ENCODE data around the gene PACS2. TPM values are rescaled to one million over a fixed set of nuclear protein-coding genes. Genes with fewer than 3 reads are reported as not detected.

The PACS2 gene
- total RNA-seq, 1 experiment from 2014 or later = 72.5 TPM

DNA sequence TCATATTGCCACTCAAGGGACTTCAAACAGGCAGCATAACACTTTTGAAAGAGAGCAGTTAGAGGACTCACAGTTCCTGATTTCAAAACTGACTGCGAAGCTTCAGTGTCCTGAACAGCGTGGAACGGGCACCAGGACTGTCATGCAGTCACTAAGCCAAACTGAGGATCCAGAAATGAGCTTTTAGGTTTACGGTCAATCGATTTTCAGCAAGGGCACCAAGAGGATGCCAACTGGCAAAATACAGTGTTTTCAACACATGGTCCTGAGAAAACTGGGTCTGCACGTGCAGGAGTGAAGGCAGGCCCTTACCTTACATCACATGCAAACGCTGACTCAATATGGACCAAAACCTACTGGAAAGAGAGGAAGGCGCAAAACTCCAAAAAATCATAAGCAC lies 29.4 kb upstream of the PACS2 start:
- peaks cover 0 to 8% (median 0%) of the 10 kb centered on the region in 3 experiments; a peak in 3 of 7 replicates for H3K36me3 Mint-ChIP-seq (ENCODE audit: insufficient read depth in 1 of 3, low read depth in 3 of 3)
- H2BK15ac ChIP-seq (ENCODE audit: low read depth, low read length) = no peak overlapping the region
- H3K14ac ChIP-seq (ENCODE audit: insufficient read depth, low read length) = no peak overlapping the region
- H3K4me1 Mint-ChIP-seq = peaks cover 13 to 20% of the 10 kb centered on the region in 2 experiments
- no peak overlapping the region for H3K9ac ChIP-seq (ENCODE audit: extremely low read depth, insufficient read length, low read length)
- no peak overlapping the region for H4K8ac ChIP-seq (replicated peaks; ENCODE audit: insufficient read length, low read depth, low read length)
- H4K91ac ChIP-seq (ENCODE audit: insufficient read length, low read depth, low read length) = no peak overlapping the region
- H3K79me2 ChIP-seq (ENCODE audit: insufficient read depth, low read length) = peaks cover 3% of the 10 kb centered on the region; the same call in 1 of the 2 replicates
- H4K5ac ChIP-seq (ENCODE audit: insufficient read length, low read depth, low read length) = no peak overlapping the region
- H3K23ac ChIP-seq (ENCODE audit: insufficient read length, low read depth, low read length) = no peak overlapping the region
- H3K56ac ChIP-seq (ENCODE audit: insufficient read length, low read depth, low read length) = no peak overlapping the region
- H3K27ac ChIP-seq (ENCODE audit: insufficient read length, low read depth, low read length) = no peak overlapping the region
- H3K4me2 ChIP-seq (ENCODE audit: insufficient read depth, insufficient read length, low read length) = no peak overlapping the region
- H2BK5ac ChIP-seq (ENCODE audit: insufficient read length, low read length) = no peak overlapping the region
- no peak overlapping the region for H2BK20ac ChIP-seq (ENCODE audit: low read depth, low read length, poor library complexity, severe bottlenecking)
- H3K27ac Mint-ChIP-seq = no peak overlapping the region
- H3K9me3 Mint-ChIP-seq = no peaks in the 10 kb centered on the region
- no peak overlapping the region for H2BK120ac ChIP-seq (ENCODE audit: low read depth, low read length, poor library complexity, severe bottlenecking)
- H3K23me2 ChIP-seq (ENCODE audit: insufficient read length, low read depth, low read length, poor library complexity, severe bottlenecking) = no peaks in the 10 kb centered on the region
- H3K4me1 ChIP-seq (ENCODE audit: insufficient read depth, low read length) = no peaks in the 10 kb centered on the region
- no CpG with 5 or more reads among the region's 8 CpGs for WGBS (ENCODE audit: extremely low coverage, insufficient read length, low lambda C conversion rate)
- H3K79me1 ChIP-seq (ENCODE audit: insufficient read depth, low read depth, low read length, poor library complexity, severe bottlenecking) = peaks cover 3% of the 10 kb centered on the region
- TF ChIP-seq, protein P1, sequence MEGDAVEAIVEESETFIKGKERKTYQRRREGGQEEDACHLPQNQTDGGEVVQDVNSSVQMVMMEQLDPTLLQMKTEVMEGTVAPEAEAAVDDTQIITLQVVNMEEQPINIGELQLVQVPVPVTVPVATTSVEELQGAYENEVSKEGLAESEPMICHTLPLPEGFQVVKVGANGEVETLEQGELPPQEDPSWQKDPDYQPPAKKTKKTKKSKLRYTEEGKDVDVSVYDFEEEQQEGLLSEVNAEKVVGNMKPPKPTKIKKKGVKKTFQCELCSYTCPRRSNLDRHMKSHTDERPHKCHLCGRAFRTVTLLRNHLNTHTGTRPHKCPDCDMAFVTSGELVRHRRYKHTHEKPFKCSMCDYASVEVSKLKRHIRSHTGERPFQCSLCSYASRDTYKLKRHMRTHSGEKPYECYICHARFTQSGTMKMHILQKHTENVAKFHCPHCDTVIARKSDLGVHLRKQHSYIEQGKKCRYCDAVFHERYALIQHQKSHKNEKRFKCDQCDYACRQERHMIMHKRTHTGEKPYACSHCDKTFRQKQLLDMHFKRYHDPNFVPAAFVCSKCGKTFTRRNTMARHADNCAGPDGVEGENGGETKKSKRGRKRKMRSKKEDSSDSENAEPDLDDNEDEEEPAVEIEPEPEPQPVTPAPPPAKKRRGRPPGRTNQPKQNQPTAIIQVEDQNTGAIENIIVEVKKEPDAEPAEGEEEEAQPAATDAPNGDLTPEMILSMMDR (conservative IDR thresholded peaks at IDR 0.05) = no peak
- no peak overlapping the region for H3K18ac ChIP-seq (ENCODE audit: insufficient read length, low read depth, low read length)
- no peaks in the 10 kb centered on the region for H3K27me3 Mint-ChIP-seq (ENCODE audit: low read depth)
- H2AK5ac ChIP-seq (ENCODE audit: insufficient read length, low read length) = no peak overlapping the region
- no peaks in the 10 kb centered on the region for H3K27me3 ChIP-seq (ENCODE audit: insufficient read depth, low read length)
- no peak overlapping the region for H3T11ph ChIP-seq (ENCODE audit: low read length)
- no peak overlapping the region for H2BK12ac ChIP-seq (ENCODE audit: insufficient read length, low read depth, low read length)
- no peak overlapping the region for H2AFZ ChIP-seq (ENCODE audit: low read length)
- H3K4me3 Mint-ChIP-seq = no peak overlapping the region
- H3K9me3 ChIP-seq (ENCODE audit: control insufficient read depth, low read depth, low read length) = no peaks in the 10 kb centered on the region
- H3K4ac ChIP-seq (ENCODE audit: low read depth, low read length) = no peak overlapping the region
- no peak for DNase-seq
- H4K20me1 ChIP-seq (ENCODE audit: control insufficient read depth, insufficient read depth, insufficient read length) = no peaks in the 10 kb centered on the region
